B cell (primary cell): ENCODE measurements around the gene ENG. TPM values are rescaled to one million over a fixed set of nuclear protein-coding genes. Genes with fewer than 3 reads are reported as not detected.

Experiments used
- ATAC-seq: fragments of 200-7000 bp; cut with Tn5 transposase; one replicate; pipeline ENCODE4 v1.10.0; 2021; ENCODE audit warnings: low read depth, mild to moderate bottlenecking, moderate number of reproducible peaks, moderate library complexity
- CTCF ChIA-PET: fragments of 350-600 bp; sonication (Branson Sonifier 250); formaldehyde crosslinking; loops from one replicate; lab custom pipeline; 2021; ENCODE audit warnings: antibody characterized with exemption, inconsistent platforms; lab: Charles Lee
- POLR2A ChIA-PET: fragments of 350-600 bp; sonication (Branson Sonifier 250); formaldehyde crosslinking; loops from one replicate; lab custom pipeline; 2021; ENCODE audit warnings: antibody characterized with exemption; lab: Charles Lee
- DNase-seq: peaks from one replicate; pipeline ENCODE4 v3.0.0; 2013
- H2AFZ ChIP-seq: 2 replicates; pipeline ENCODE4 v1.6.1; 2012; ENCODE audit warnings: mild to moderate bottlenecking, low read depth, low read length; ENCODE audit not compliant: insufficient read depth, poor library complexity, severe bottlenecking
- H3K27ac ChIP-seq, 2 donors: 1 replicate in 1 of 2; 2 replicates in 1 of 2; pipeline ENCODE4 v1.5.1; 2012 to 2013; ENCODE audit warnings: low read length in 2 of 2, mild to moderate bottlenecking in 2 of 2, moderate library complexity in 1 of 2
- H3K27me3 ChIP-seq, 4 experiments: fragments of 200-600 bp in 1 of 4; sonication (generic) in 1 of 4; replicated peaks in 1 of 4; 1 replicate in 2 of 4; 2 replicates in 2 of 4; pipeline versions ENCODE4 v1.6.1 to v1.7.0; 2013 to 2016; ENCODE audit warnings: low read length in 3 of 4, mild to moderate bottlenecking in 2 of 4, mixed read lengths in 1 of 4, moderate library complexity in 1 of 4; ENCODE audit not compliant: insufficient read depth in 4 of 4, control insufficient read depth in 3 of 4; ENCODE audit errors: control extremely low read depth in 1 of 4
- H3K36me3 ChIP-seq, 2 experiments: replicated peaks in 1 of 2; 1 replicate in 1 of 2; 2 replicates in 1 of 2; pipeline versions ENCODE4 v1.6.1 to v1.7.1; 2013; ENCODE audit warnings: low read length in 1 of 2; ENCODE audit not compliant: insufficient read depth in 2 of 2, control insufficient read depth in 1 of 2; ENCODE audit errors: control extremely low read depth in 1 of 2, extremely low read depth in 1 of 2
- H3K4me1 ChIP-seq, 2 donors: fragments of 200-600 bp in 1 of 2; sonication (generic) in 1 of 2; 1 replicate in 1 of 2; 2 replicates in 1 of 2; pipeline versions ENCODE4 v1.5.1 to v1.6.1; 2013 to 2017; ENCODE audit warnings: low read length in 2 of 2; ENCODE audit not compliant: control insufficient read depth in 2 of 2, insufficient read depth in 2 of 2
- H3K4me2 ChIP-seq: replicated peaks from 2 replicates; pipeline ENCODE3; 2012; ENCODE audit warnings: mild to moderate bottlenecking, low read depth, low read length; ENCODE audit not compliant: poor library complexity, severe bottlenecking
- H3K4me3 ChIP-seq, 5 experiments: fragments of 200-600 bp in 1 of 5; sonication (generic) in 1 of 5; 1 replicate in 3 of 5; 2 replicates in 2 of 5; pipeline versions ENCODE4 v1.5.1 to v1.7.0; 2011 to 2016; ENCODE audit warnings: low read length in 4 of 5, mild to moderate bottlenecking in 4 of 5, low read depth in 2 of 5, control low read depth in 1 of 5, moderate library complexity in 1 of 5; ENCODE audit not compliant: insufficient read depth in 1 of 5; ENCODE audit errors: control extremely low read depth in 1 of 5, extremely low read depth in 1 of 5
- H3K79me2 ChIP-seq: fragments of 200-600 bp; sonication (generic); one replicate; pipeline ENCODE4 v1.6.0; 2016; ENCODE audit warnings: low read length; ENCODE audit not compliant: control insufficient read depth, insufficient read depth
- H3K9ac ChIP-seq: fragments of 200-600 bp; sonication (generic); 2 replicates; pipeline ENCODE4 v1.6.1; 2017; ENCODE audit warnings: mild to moderate bottlenecking, low read length, moderate library complexity
- H3K9me3 ChIP-seq, 3 donors: one replicate each; pipeline versions ENCODE4 v1.6.1 to v1.7.1; 2013; ENCODE audit warnings: low read length in 2 of 3; ENCODE audit not compliant: control insufficient read depth in 2 of 3, insufficient read depth in 1 of 3; ENCODE audit errors: control extremely low read depth in 1 of 3
- H4K20me1 ChIP-seq: 2 replicates; pipeline ENCODE4 v1.6.0; 2012; ENCODE audit warnings: mild to moderate bottlenecking, low read length; ENCODE audit not compliant: insufficient read depth, control insufficient read depth, poor library complexity, severe bottlenecking
- H3K27ac Mint-ChIP-seq: one replicate; pipeline ENCODE4 v1.8.0; 2021; ENCODE audit warnings: mixed read lengths
- H3K27me3 Mint-ChIP-seq: one replicate; pipeline ENCODE4 v1.8.0; 2021; ENCODE audit warnings: mixed read lengths
- H3K4me1 Mint-ChIP-seq: one replicate; pipeline ENCODE4 v1.8.0; 2021; ENCODE audit warnings: mixed read lengths
- H3K4me3 Mint-ChIP-seq: one replicate; pipeline ENCODE4 v1.8.0; 2021; ENCODE audit warnings: mixed read lengths
- H3K9me3 Mint-ChIP-seq: one replicate; pipeline ENCODE4 v1.8.0; 2022; ENCODE audit warnings: mixed read lengths; ENCODE audit not compliant: insufficient read depth
- CTCF ChIP-seq: fragments of 200-600 bp; IDR thresholded peaks from one replicate; pipeline ENCODE4 v1.8.0; 2022; ENCODE audit warnings: antibody characterized with exemption, mild to moderate bottlenecking
- EZH2 ChIP-seq: IDR thresholded peaks from 2 replicates; pipeline ENCODE4 v1.6.1; 2012; ENCODE audit warnings: borderline replicate concordance, low read depth, mild to moderate bottlenecking, moderate library complexity, low read length; ENCODE audit not compliant: insufficient read depth, poor library complexity, severe bottlenecking
- WGBS: methylation state at CpG from one replicate; pipeline ENCODE4 v1.1.5; 2013; ENCODE audit warnings: missing lambda C conversion rate; ENCODE audit not compliant: insufficient coverage; 5-methylcytosine and 5-hydroxymethylcytosine counted together
- intact Hi-C: fragments of 100-400 bp; cut with micrococcal nuclease; formaldehyde crosslinking; loops from one replicate; pipeline ENCODE4 v1.10.0; 2022
- polyA plus RNA-seq: library from polyadenylated mRNA; depleted of rRNA; stranded (reverse); fragments of >200 nt; gene quantifications from 2 replicates; pipeline ENCODE4 v1.2.3, GENCODE V29; 2012
- total RNA-seq, 2 donors: library from RNA; stranded (reverse); fragments of 120-200 nt in 1 of 2; gene quantifications; 1 replicate in 1 of 2; 2 replicates in 1 of 2; pipeline versions ENCODE4 v1.2.3 to v1.2.4, GENCODE V29; 2013 to 2022

ENG gene
- total and polyA plus RNA-seq, 2 donors (not counting 1 experiment from before 2014, with no cell fraction given) = 5.4 to 12.6 TPM

- Histone ChIP-seq H3K27me3 (no peaks in the 10 kb centered on the region), H3K9me3 (no peaks in the 10 kb centered on the region), H2AFZ (peak overlapping the region; percentile 69), H3K4me1 (peaks cover 59 to 78% of the 10 kb centered on the region in 2 donors), H3K4me3 (no peak overlapping the region), H3K4me2 (peak overlapping the region; percentile 56), H3K27ac (peak overlapping the region; percentile 90 to 92), H3K9ac (peak overlapping the region; percentile 15), H3K79me2 (no peaks in the 10 kb centered on the region), H4K20me1 (no peaks in the 10 kb centered on the region), H3K36me3 (no peaks in the 10 kb centered on the region)
- intact Hi-C loops = loop anchor here (1.0 to 2.0 kb wide), 2 partner anchors 42 to 55 kb away; partner anchors contain the start of gene ST6GALNAC4
- Mint-ChIP-seq H3K27me3 (no peaks in the 10 kb centered on the region), H3K9me3 (no peaks in the 10 kb centered on the region), H3K27ac (peak overlapping the region; percentile 99), H3K4me3 (peak overlapping the region; percentile 78), H3K4me1 (peaks cover 64% of the 10 kb centered on the region)
- WGBS = 15% methylated on average over 15 of the region's 29 CpGs
- CTCF ChIA-PET = interaction anchor here (1.1 to 13.7 kb wide), 7 partner anchors 7 to 128 kb away, joined by 3 to 237 read pairs (median 3); partner anchors contain the start of genes CDK9, ST6GALNAC4 and TOR2A
- ATAC-seq (peak; percentile 77), DNase-seq (peak; percentile 87)
- POLR2A ChIA-PET = interaction anchor here (1.0 to 1.7 kb wide), 6 partner anchors 8 to 128 kb away, joined by 3 to 8 read pairs (median 6); partner anchors contain the start of genes CDK9, ENG, ST6GALNAC4 and TOR2A
- TF ChIP-seq EZH2 (no peak), CTCF (no peak)
Measured at GRCh38 chr9:127862075-127863011, 7.9 kb upstream of the ENG start.
